Natural killer cell (primary cell): Measurements from ENCODE around the gene VCL. TPM values are rescaled to one million over a fixed set of nuclear protein-coding genes. Genes with fewer than 3 reads are reported as not detected.
"Not testable (repeated sequence)": the region's sequence is repeated elsewhere in the genome, so short reads cannot be mapped to it uniquely, and the experiment has no call there.

Experiments used
- ATAC-seq, 3 donors: fragments of 150-1000 bp in 2 of 3; fragments of 200-7000 bp in 1 of 3; cut with Tn5 transposase; 1 replicate in 1 of 3; 2 replicates in 2 of 3; pipeline ENCODE4 v1.10.0; 2021; ENCODE audit warnings: mild to moderate bottlenecking in 2 of 3, moderate library complexity in 2 of 3
- DNase-seq, 2 donors: peaks; one replicate each; pipeline versions ENCODE4 v3.0.0 to v3.0.0-alpha.2; 2013 to 2021; ENCODE audit warnings: mixed read lengths in 1 of 2
- H3K27ac ChIP-seq: one replicate; pipeline ENCODE4 v1.5.1; 2013; ENCODE audit warnings: mild to moderate bottlenecking, low read length
- H3K27me3 ChIP-seq: one replicate; pipeline ENCODE4 v1.6.1; 2013; ENCODE audit warnings: low read length; ENCODE audit not compliant: control insufficient read depth, insufficient read depth
- H3K36me3 ChIP-seq: one replicate; pipeline ENCODE4 v1.6.1; 2013; ENCODE audit warnings: low read length; ENCODE audit not compliant: control insufficient read depth, insufficient read depth
- H3K4me1 ChIP-seq: one replicate; pipeline ENCODE4 v1.6.1; 2013; ENCODE audit warnings: low read length; ENCODE audit not compliant: control insufficient read depth, insufficient read depth
- H3K4me3 ChIP-seq: one replicate; pipeline ENCODE4 v1.5.1; 2013; ENCODE audit warnings: low read length
- H3K9me3 ChIP-seq: one replicate; pipeline ENCODE4 v1.6.1; 2013; ENCODE audit warnings: low read length; ENCODE audit not compliant: control insufficient read depth, insufficient read depth
- H3K27ac Mint-ChIP-seq, 2 donors: one replicate each; pipeline ENCODE4 v1.8.0; 2022; ENCODE audit warnings: mild to moderate bottlenecking in 2 of 2, mixed read lengths in 2 of 2, moderate library complexity in 1 of 2
- H3K27me3 Mint-ChIP-seq, 2 donors: one replicate each; pipeline ENCODE4 v1.8.0; 2022; ENCODE audit warnings: low read depth in 2 of 2, mixed read lengths in 2 of 2
- H3K36me3 Mint-ChIP-seq: one replicate; pipeline ENCODE4 v1.8.0; 2022; ENCODE audit warnings: mixed read lengths
- H3K4me1 Mint-ChIP-seq, 2 donors: one replicate each; pipeline ENCODE4 v1.8.0; 2022; ENCODE audit warnings: mixed read lengths in 2 of 2
- H3K4me3 Mint-ChIP-seq: one replicate; pipeline ENCODE4 v1.8.0; 2022; ENCODE audit warnings: mild to moderate bottlenecking, moderate library complexity, mixed read lengths
- H3K9me3 Mint-ChIP-seq, 2 donors: one replicate each; pipeline ENCODE4 v1.8.0; 2022; ENCODE audit warnings: mixed read lengths in 2 of 2
- CTCF ChIP-seq: fragments of 200-600 bp; IDR thresholded peaks from one replicate; pipeline ENCODE4 v1.8.0; 2022; ENCODE audit warnings: antibody characterized with exemption
- WGBS: methylation state at CpG from one replicate; pipeline ENCODE4 v1.1.7; 2013; ENCODE audit warnings: missing lambda C conversion rate; ENCODE audit not compliant: insufficient coverage; 5-methylcytosine and 5-hydroxymethylcytosine counted together
- intact Hi-C: fragments of 100-400 bp; cut with micrococcal nuclease; formaldehyde crosslinking; loops from one replicate; pipeline ENCODE4 v1.14.2; 2022
- total RNA-seq, 4 donors: library from RNA; stranded (reverse); fragments of 120-200 nt in 1 of 4; gene quantifications; one replicate each; pipeline versions ENCODE4 v1.2.3 to v1.2.4, GENCODE V29; 2013 to 2022

The VCL gene
- total RNA-seq, 3 donors from 2014 or later (not counting 1 experiment from before 2014, with no cell fraction given) = 121 to 145 (median 122) TPM

- intact Hi-C loops = no loop called here
- no peak overlapping the region for H3K27ac ChIP-seq
- no peaks in the 10 kb centered on the region for H3K4me1 ChIP-seq
- H3K27me3 ChIP-seq = no peaks in the 10 kb centered on the region
- H3K27ac Mint-ChIP-seq = no peak overlapping the region
- DNase-seq (peak in 1 of 2 donors; percentile 10), ATAC-seq (no peak)
- 97% methylated on average over 3 of the region's 5 CpGs for WGBS
- no peaks in the 10 kb centered on the region for H3K27me3 Mint-ChIP-seq
- H3K4me1 Mint-ChIP-seq = peaks cover 4 to 8% of the 10 kb centered on the region in 2 donors
- H3K4me3 ChIP-seq = no peak overlapping the region
- H3K36me3 Mint-ChIP-seq = peaks cover 36% of the 10 kb centered on the region
- no peaks in the 10 kb centered on the region for H3K9me3 Mint-ChIP-seq
- H3K36me3 ChIP-seq = peaks cover 49% of the 10 kb centered on the region
- no peak for TF ChIP-seq CTCF
- H3K9me3 ChIP-seq = no peaks in the 10 kb centered on the region
- H3K4me3 Mint-ChIP-seq = no peak overlapping the region
Observed at GRCh38 chr10:74137992-74138391, 140.1 kb downstream of the VCL start.

GRCh38 chr10:74138596-74138995, 140.7 kb downstream of the VCL start:
- H3K4me1 ChIP-seq, H3K27ac ChIP-seq, H3K4me1 Mint-ChIP-seq, H3K27ac Mint-ChIP-seq, H3K9me3 ChIP-seq, ATAC-seq, H3K4me3 Mint-ChIP-seq, H3K9me3 Mint-ChIP-seq, H3K27me3 Mint-ChIP-seq, H3K27me3 ChIP-seq, intact Hi-C loops, DNase-seq, H3K4me3 ChIP-seq: not testable (repeated sequence)
- 98% methylated on average over 5 of the region's 5 CpGs for WGBS
- H3K36me3 ChIP-seq = peaks cover 44% of the 10 kb centered on the region
- H3K36me3 Mint-ChIP-seq = peaks cover 36% of the 10 kb centered on the region

- WGBS = 97% methylated on average over 18 of the region's 18 CpGs
- Histone ChIP-seq H3K9me3 (no peaks in the 10 kb centered on the region), H3K27ac (no peak overlapping the region), H3K36me3 (peaks cover 32% of the 10 kb centered on the region), H3K27me3 (no peaks in the 10 kb centered on the region), H3K4me1 (no peaks in the 10 kb centered on the region), H3K4me3 (no peak overlapping the region)
- no peak for ATAC-seq
- no peak for DNase-seq
- Mint-ChIP-seq H3K4me3 (no peak overlapping the region), H3K4me1 (peaks cover 5 to 8% of the 10 kb centered on the region in 2 donors), H3K36me3 (peaks cover 25% of the 10 kb centered on the region), H3K9me3 (no peaks in the 10 kb centered on the region), H3K27ac (no peak overlapping the region), H3K27me3 (no peaks in the 10 kb centered on the region)
- intact Hi-C loops = no loop called here
- no peak for TF ChIP-seq CTCF
Observed at GRCh38 chr10:74139981-74140380, 142.1 kb downstream of the VCL start.

GRCh38 chr10:74140553-74140952, 142.6 kb downstream of the VCL start:
- Mint-ChIP-seq H3K4me3 (no peak overlapping the region), H3K27ac (no peak overlapping the region), H3K27me3 (no peaks in the 10 kb centered on the region), H3K4me1 (peaks cover 8 to 11% of the 10 kb centered on the region in 2 donors), H3K36me3 (peaks cover 20% of the 10 kb centered on the region), H3K9me3 (no peaks in the 10 kb centered on the region)
- intact Hi-C loops = no loop called here
- no CpG with 5 or more reads among the region's 2 CpGs for WGBS
- peaks cover 29% of the 10 kb centered on the region for H3K36me3 ChIP-seq
- DNase-seq = no peak
- H3K27ac ChIP-seq = no peak overlapping the region
- no peaks in the 10 kb centered on the region for H3K9me3 ChIP-seq
- no peak for ATAC-seq
- no peaks in the 10 kb centered on the region for H3K27me3 ChIP-seq
- no peak for TF ChIP-seq CTCF
- no peak overlapping the region for H3K4me3 ChIP-seq
- H3K4me1 ChIP-seq = no peaks in the 10 kb centered on the region
